Progenitor cell of endocrine pancreas (in vitro differentiated cells): ENCODE measurements around the gene SDK2. TPM values are rescaled to one million over a fixed set of nuclear protein-coding genes. Genes with fewer than 3 reads are reported as not detected.

ENCODE experiments used
- DNase-seq: peaks from one replicate; pipeline ENCODE4 v3.0.0; 2021; ENCODE audit warnings: low spot score; ENCODE audit not compliant: unreplicated experiment
- H3K27ac Mint-ChIP-seq: 2 replicates; pipeline ENCODE4 v1.8.0; 2021; ENCODE audit warnings: mild to moderate bottlenecking, moderate library complexity, mixed read lengths
- H3K27me3 Mint-ChIP-seq: 2 replicates; pipeline ENCODE4 v1.8.0; 2021; ENCODE audit warnings: mixed read lengths
- H3K36me3 Mint-ChIP-seq: 2 replicates; pipeline ENCODE4 v1.8.0; 2022; ENCODE audit warnings: mixed read lengths; ENCODE audit not compliant: insufficient read depth
- H3K4me1 Mint-ChIP-seq: 2 replicates; pipeline ENCODE4 v1.8.0; 2021; ENCODE audit warnings: low read depth, mixed read lengths
- H3K4me3 Mint-ChIP-seq: 2 replicates; pipeline ENCODE4 v1.8.0; 2021; ENCODE audit warnings: low read depth, mild to moderate bottlenecking, moderate library complexity, mixed read lengths
- H3K9me3 Mint-ChIP-seq: 2 replicates; pipeline ENCODE4 v1.8.0; 2021; ENCODE audit warnings: low read depth, mixed read lengths
- total RNA-seq: library from RNA; stranded (reverse); gene quantifications from 2 replicates; pipeline ENCODE4 v1.2.1, GENCODE V29; 2021
- TF ChIP-seq, protein P1 (sequence below): fragments of 200-600 bp; sonication (generic); IDR thresholded peaks from one replicate; pipeline ENCODE4 v1.5.0; 2021; ENCODE audit warnings: antibody characterized with exemption, mild to moderate bottlenecking; ENCODE audit not compliant: unreplicated experiment

The SDK2 gene
- total RNA-seq, 1 donor from 2014 or later = 6.7 TPM

DNA sequence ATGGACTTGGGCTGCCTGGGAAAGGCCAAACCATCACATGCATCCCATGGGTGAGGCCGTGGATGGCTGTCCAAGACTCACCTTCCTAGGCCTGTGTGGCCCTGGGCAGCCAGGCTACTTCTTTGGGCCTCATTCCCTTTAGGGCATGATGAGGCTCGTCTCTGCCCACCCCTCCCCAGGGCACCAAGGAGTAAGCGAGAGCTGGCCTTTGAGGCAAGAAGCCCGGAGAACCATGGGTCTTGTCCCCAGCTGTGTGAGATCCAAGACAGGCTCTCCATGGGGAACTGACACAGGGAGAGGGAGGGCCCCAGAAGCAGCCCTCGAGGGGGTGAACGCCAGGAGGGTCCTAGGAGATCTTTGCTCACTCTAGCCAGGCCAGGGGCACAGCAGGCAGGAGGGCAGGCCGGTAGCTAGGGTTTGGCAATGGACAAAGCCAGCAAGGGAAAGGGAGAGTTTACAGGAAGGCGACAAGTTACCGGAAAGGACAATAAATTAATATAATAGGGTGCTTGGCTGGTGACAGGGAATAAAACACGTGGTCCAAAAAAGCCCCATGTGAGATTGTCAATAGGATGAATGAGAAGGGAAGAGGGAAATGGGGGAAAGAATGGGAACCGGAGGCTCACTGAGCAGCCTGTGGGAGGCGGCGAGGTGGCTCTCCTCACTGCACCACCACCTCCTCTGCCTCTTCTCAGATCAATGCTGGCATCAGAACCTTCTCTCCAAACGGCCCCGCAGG lies 119.1 kb downstream of the SDK2 start:
- Mint-ChIP-seq H3K9me3 (no peaks in the 10 kb centered on the region), H3K4me3 (no peak overlapping the region), H3K36me3 (no peaks in the 10 kb centered on the region), H3K27ac (no peak overlapping the region), H3K27me3 (peaks cover 12% of the 10 kb centered on the region), H3K4me1 (no peaks in the 10 kb centered on the region)
- DNase-seq = no peak
- TF ChIP-seq, protein P1, sequence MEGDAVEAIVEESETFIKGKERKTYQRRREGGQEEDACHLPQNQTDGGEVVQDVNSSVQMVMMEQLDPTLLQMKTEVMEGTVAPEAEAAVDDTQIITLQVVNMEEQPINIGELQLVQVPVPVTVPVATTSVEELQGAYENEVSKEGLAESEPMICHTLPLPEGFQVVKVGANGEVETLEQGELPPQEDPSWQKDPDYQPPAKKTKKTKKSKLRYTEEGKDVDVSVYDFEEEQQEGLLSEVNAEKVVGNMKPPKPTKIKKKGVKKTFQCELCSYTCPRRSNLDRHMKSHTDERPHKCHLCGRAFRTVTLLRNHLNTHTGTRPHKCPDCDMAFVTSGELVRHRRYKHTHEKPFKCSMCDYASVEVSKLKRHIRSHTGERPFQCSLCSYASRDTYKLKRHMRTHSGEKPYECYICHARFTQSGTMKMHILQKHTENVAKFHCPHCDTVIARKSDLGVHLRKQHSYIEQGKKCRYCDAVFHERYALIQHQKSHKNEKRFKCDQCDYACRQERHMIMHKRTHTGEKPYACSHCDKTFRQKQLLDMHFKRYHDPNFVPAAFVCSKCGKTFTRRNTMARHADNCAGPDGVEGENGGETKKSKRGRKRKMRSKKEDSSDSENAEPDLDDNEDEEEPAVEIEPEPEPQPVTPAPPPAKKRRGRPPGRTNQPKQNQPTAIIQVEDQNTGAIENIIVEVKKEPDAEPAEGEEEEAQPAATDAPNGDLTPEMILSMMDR = no peak

DNA sequence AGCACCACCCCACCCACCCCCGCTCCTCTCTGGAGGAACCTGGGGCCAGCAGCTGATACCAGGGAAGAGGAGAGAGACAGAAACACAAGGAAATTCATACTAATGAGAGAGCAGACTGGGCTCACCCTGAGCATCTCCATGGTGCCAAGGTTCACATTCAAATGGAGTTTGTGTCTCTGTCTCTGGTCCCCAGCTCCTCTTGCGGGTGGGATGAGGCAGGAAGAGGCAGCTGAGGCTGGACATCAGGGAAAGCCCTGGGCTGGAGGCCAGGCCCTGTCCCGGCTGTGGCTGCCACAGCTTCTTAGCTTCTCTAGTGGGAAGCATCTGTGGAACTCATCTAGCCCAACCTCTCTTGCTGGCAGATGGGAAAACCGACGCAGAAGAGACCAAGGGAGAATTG lies 121.5 kb downstream of the SDK2 start:
- Mint-ChIP-seq H3K27ac (no peak overlapping the region), H3K36me3 (no peaks in the 10 kb centered on the region), H3K4me1 (no peaks in the 10 kb centered on the region), H3K4me3 (no peak overlapping the region), H3K9me3 (no peaks in the 10 kb centered on the region), H3K27me3 (peaks cover 8% of the 10 kb centered on the region)
- TF ChIP-seq, protein P1 = no peak
- DNase-seq = no peak

DNA sequence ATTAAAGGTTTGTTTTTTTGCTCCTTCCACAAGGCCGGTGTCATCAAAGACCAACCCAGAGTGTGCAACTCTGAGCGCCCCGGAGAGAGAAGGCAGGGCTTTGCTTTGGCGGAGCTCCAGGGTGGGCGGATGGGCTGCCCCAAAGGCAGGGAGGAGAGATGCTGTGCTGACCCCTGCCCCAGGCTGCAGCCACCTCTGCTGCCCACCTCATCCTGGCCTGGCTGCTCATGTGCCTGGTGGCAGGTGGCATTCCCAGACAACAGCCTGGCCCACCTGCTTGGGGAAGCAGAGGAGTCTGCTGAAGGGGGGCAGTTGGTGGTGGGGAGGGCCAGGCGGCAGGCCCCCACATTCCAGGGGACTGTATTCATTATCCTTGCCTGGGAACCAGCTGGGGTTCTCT lies 122.1 kb downstream of the SDK2 start:
- TF ChIP-seq, protein P1 = no peak
- no peaks in the 10 kb centered on the region for H3K4me1 Mint-ChIP-seq
- no peak for DNase-seq
- H3K27me3 Mint-ChIP-seq = peaks cover 6% of the 10 kb centered on the region
- H3K27ac Mint-ChIP-seq = no peak overlapping the region
- no peaks in the 10 kb centered on the region for H3K9me3 Mint-ChIP-seq
- no peak overlapping the region for H3K4me3 Mint-ChIP-seq
- no peaks in the 10 kb centered on the region for H3K36me3 Mint-ChIP-seq

DNA sequence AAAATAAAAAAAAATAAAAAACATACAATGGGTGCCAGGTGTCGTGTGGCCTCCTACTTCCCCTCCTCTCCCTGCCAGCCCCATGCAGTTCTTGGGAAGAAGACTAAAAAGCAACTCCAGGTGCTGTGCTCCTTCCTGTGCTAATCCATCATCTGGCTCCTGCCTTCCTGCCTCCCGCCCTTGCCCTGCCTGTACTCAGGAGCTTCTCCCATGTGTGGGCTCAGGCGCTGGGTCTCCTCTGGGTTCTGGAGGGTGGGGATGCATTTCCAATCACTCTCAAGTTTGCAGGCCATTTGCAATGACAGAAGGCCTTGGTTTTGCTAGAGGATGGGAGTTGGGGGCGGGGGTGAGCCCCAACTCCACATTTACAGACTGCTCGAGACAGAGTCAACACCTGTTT lies 122.9 kb downstream of the SDK2 start:
- DNase-seq = no peak
- H3K4me1 Mint-ChIP-seq = peaks cover 2% of the 10 kb centered on the region
- H3K9me3 Mint-ChIP-seq = no peaks in the 10 kb centered on the region
- H3K4me3 Mint-ChIP-seq = no peak overlapping the region
- no peak overlapping the region for H3K27ac Mint-ChIP-seq
- TF ChIP-seq, protein P1 = no peak
- peaks cover 5% of the 10 kb centered on the region for H3K27me3 Mint-ChIP-seq
- no peaks in the 10 kb centered on the region for H3K36me3 Mint-ChIP-seq

DNA sequence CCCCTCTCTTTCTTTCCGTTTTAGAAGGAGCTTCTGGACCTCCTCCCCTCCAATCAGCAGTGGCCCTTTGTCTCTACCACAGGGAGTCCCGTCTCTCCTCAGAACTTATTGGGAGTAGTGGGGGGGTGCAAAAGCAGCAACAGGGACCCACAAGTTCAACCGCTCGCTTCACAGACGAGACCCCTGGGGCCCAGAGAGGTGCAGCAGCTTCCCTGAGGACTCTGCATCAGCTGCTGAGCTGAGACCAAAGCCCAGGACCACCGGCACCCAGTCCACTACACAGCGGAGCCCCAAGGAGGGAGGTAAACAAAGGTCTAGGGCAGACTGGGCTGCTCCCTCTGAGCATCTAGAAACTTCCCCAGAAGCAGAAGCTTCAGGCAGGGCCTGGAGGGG lies 123.9 kb downstream of the SDK2 start:
- DNase-seq = no peak
- peaks cover 2% of the 10 kb centered on the region for H3K4me1 Mint-ChIP-seq
- H3K27ac Mint-ChIP-seq = no peak overlapping the region
- H3K4me3 Mint-ChIP-seq = no peak overlapping the region
- no peaks in the 10 kb centered on the region for H3K9me3 Mint-ChIP-seq
- peaks cover 3% of the 10 kb centered on the region for H3K27me3 Mint-ChIP-seq
- TF ChIP-seq, protein P1 = no peak
- H3K36me3 Mint-ChIP-seq = no peaks in the 10 kb centered on the region
